Neural cell (in vitro differentiated cells): Measurements from ENCODE around the gene CCDC86. TPM values are rescaled to one million over a fixed set of nuclear protein-coding genes. Genes with fewer than 3 reads are reported as not detected.

ENCODE experiments used
- H2AFZ ChIP-seq: fragments of 200-600, 300-800 bp; sonication (generic), shearing (Covaris generic); 2 replicates; pipeline ENCODE4 v1.6.0; 2014; ENCODE audit warnings: low read depth, mild to moderate bottlenecking, antibody characterized with exemption, low read length, moderate library complexity
- H3F3A ChIP-seq: fragments of 200-600 bp; shearing (Covaris generic); 2 replicates; pipeline ENCODE4 v1.6.1; 2016; ENCODE audit warnings: mild to moderate bottlenecking, moderate library complexity, mixed read lengths, antibody characterized with exemption, low read length; ENCODE audit not compliant: insufficient read depth, poor library complexity, severe bottlenecking
- H3K27ac ChIP-seq: fragments of 200-600, 300-800 bp; sonication (generic), shearing (Covaris generic); 2 replicates; pipeline ENCODE4 v1.5.1; 2014; ENCODE audit warnings: mild to moderate bottlenecking, low read length, moderate library complexity
- H3K27me3 ChIP-seq: fragments of 300-800, 200-600 bp; sonication (generic), shearing (Covaris generic); 2 replicates; pipeline ENCODE4 v1.6.0; 2014; ENCODE audit warnings: mild to moderate bottlenecking, low read depth, low read length, moderate library complexity; ENCODE audit not compliant: insufficient read depth
- H3K36me3 ChIP-seq: fragments of 300-800, 200-600 bp; sonication (generic), shearing (Covaris generic); 2 replicates; pipeline ENCODE4 v1.5.1; 2014; ENCODE audit warnings: mild to moderate bottlenecking, antibody characterized with exemption, low read length, moderate library complexity; ENCODE audit not compliant: insufficient read depth
- H3K4me2 ChIP-seq: fragments of 300-800, 200-600 bp; sonication (generic), shearing (Covaris generic); 2 replicates; pipeline ENCODE4 v1.6.0; 2014; ENCODE audit warnings: mild to moderate bottlenecking, low read length
- H3K4me3 ChIP-seq: fragments of 300-800, 200-600 bp; sonication (generic), shearing (Covaris generic); 2 replicates; pipeline ENCODE4 v1.5.1; 2014; ENCODE audit warnings: mild to moderate bottlenecking, low read length, moderate library complexity
- H3K79me2 ChIP-seq: fragments of 200-600 bp; shearing (Covaris generic); replicated peaks from 2 replicates; pipeline ENCODE4 v1.6.0; 2014; ENCODE audit warnings: mild to moderate bottlenecking, low read length, moderate library complexity; ENCODE audit not compliant: insufficient read depth
- H3K9ac ChIP-seq: fragments of 300-800, 200-600 bp; sonication (generic), shearing (Covaris generic); 2 replicates; pipeline ENCODE4 v1.6.1; 2016; ENCODE audit warnings: mild to moderate bottlenecking, low read length, mixed read lengths
- H3K9me2 ChIP-seq: fragments of 200-600 bp; shearing (Covaris generic); 2 replicates; pipeline ENCODE4 v1.6.1; 2016; ENCODE audit warnings: mild to moderate bottlenecking, low read length, mixed read lengths; ENCODE audit not compliant: insufficient read depth
- H3K9me3 ChIP-seq: fragments of 200-600, 300-800 bp; sonication (generic), shearing (Covaris generic); 2 replicates; pipeline ENCODE4 v1.6.1; 2016; ENCODE audit warnings: mild to moderate bottlenecking, mixed run types, low read length, moderate library complexity, mixed read lengths
- H4K20me1 ChIP-seq: fragments of 200-600 bp; shearing (Covaris generic); 2 replicates; pipeline ENCODE4 v1.6.1; 2016; ENCODE audit warnings: mild to moderate bottlenecking, mixed run types; ENCODE audit not compliant: insufficient read depth
- EP300 ChIP-seq: fragments of 450-650 bp; conservative IDR thresholded peaks from 2 replicates; pipeline ENCODE4 v1.6.1; 2014; ENCODE audit warnings: antibody characterized with exemption, mild to moderate bottlenecking, moderate library complexity; ENCODE audit not compliant: poor library complexity, severe bottlenecking
- EZH2 ChIP-seq: fragments of 200-600, 300-800 bp; shearing (Covaris generic), sonication (generic); IDR thresholded peaks from 2 replicates; pipeline ENCODE4 v1.6.1; 2014; ENCODE audit warnings: antibody characterized with exemption, low read length, borderline replicate concordance, mild to moderate bottlenecking; ENCODE audit not compliant: insufficient read depth, poor library complexity, severe bottlenecking
- MXI1 ChIP-seq: fragments of 450-650 bp; conservative IDR thresholded peaks from 2 replicates; pipeline ENCODE4 v1.6.1; 2014; ENCODE audit warnings: antibody characterized with exemption, mild to moderate bottlenecking; ENCODE audit not compliant: poor library complexity, severe bottlenecking
- POLR2AphosphoS5 ChIP-seq: IDR thresholded peaks from 2 replicates; pipeline ENCODE4 v1.6.1; 2012
- RAD21 ChIP-seq: fragments of 450-650 bp; conservative IDR thresholded peaks from 2 replicates; pipeline ENCODE4 v1.6.1; 2014; ENCODE audit warnings: antibody characterized with exemption, mild to moderate bottlenecking, moderate library complexity
- SMC3 ChIP-seq: fragments of 450-650 bp; conservative IDR thresholded peaks from 2 replicates; pipeline ENCODE4 v1.6.1; 2014; ENCODE audit warnings: antibody characterized with exemption, mild to moderate bottlenecking, moderate library complexity; ENCODE audit not compliant: poor library complexity
- TAF1 ChIP-seq: IDR thresholded peaks from 2 replicates; pipeline ENCODE4 v1.6.1; 2012; ENCODE audit warnings: low read depth
- polyA plus RNA-seq: library from polyadenylated mRNA; depleted of rRNA; stranded (reverse); fragments of >200 nt; gene quantifications from 2 replicates; pipeline ENCODE4 v1.2.3, GENCODE V29; 2014
- TF ChIP-seq, protein P1 (sequence below): fragments of 450-650 bp; IDR thresholded peaks from 2 replicates; pipeline ENCODE4 v1.5.1; 2014; ENCODE audit warnings: antibody characterized with exemption, mild to moderate bottlenecking, moderate library complexity; ENCODE audit not compliant: poor library complexity, severe bottlenecking
- TF ChIP-seq, protein P2 (sequence below): IDR thresholded peaks from 2 replicates; pipeline ENCODE4 v1.6.1; 2012; ENCODE audit warnings: borderline replicate concordance

The CCDC86 gene
- polyA plus RNA-seq, 1 donor from 2014 or later, result 0.16 TPM

DNA sequence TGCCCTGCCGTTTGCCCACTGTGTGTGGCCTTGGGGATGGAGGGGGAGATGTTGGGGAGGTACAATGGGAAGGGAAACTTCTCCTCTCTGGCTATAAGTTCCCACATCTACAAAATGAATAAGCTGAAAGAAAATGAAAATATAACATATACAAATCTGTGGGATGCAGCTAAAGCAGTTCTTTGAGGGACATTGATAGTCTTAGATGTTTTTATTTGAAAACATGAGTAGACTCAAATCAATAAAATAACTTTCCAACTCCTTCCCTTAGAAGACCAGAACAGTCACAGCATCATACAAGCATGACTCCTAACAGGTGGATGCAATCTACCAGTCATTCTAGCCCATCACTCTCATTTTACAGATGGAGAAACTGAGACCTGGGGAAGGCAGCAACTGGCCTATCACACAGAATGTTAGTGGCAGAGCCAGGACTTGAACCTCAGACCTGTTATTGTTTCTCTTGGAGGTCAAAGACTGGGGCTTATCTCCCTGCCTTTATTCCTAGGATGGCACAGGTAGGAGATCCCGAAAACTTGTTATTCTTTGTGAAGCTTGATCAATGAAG is 25.2 kb upstream of the CCDC86 start:
- Histone ChIP-seq H3K36me3 (no peaks in the 10 kb centered on the region), H3K79me2 (no peaks in the 10 kb centered on the region), H3K9ac (no peak overlapping the region), H3K27me3 (no peaks in the 10 kb centered on the region), H3F3A (no peaks in the 10 kb centered on the region), H3K27ac (no peak overlapping the region), H4K20me1 (no peaks in the 10 kb centered on the region), H3K9me2 (no peaks in the 10 kb centered on the region), H3K4me2 (no peak overlapping the region), H3K9me3 (peaks cover 7% of the 10 kb centered on the region), H2AFZ (no peak overlapping the region), H3K4me3 (no peak overlapping the region)
- TF ChIP-seq TAF1 (no peak), SMC3 (no peak), MXI1 (no peak), EP300 (no peak), RAD21 (no peak), POLR2AphosphoS5 (no peak), EZH2 (no peak)
- TF ChIP-seq, protein P1, sequence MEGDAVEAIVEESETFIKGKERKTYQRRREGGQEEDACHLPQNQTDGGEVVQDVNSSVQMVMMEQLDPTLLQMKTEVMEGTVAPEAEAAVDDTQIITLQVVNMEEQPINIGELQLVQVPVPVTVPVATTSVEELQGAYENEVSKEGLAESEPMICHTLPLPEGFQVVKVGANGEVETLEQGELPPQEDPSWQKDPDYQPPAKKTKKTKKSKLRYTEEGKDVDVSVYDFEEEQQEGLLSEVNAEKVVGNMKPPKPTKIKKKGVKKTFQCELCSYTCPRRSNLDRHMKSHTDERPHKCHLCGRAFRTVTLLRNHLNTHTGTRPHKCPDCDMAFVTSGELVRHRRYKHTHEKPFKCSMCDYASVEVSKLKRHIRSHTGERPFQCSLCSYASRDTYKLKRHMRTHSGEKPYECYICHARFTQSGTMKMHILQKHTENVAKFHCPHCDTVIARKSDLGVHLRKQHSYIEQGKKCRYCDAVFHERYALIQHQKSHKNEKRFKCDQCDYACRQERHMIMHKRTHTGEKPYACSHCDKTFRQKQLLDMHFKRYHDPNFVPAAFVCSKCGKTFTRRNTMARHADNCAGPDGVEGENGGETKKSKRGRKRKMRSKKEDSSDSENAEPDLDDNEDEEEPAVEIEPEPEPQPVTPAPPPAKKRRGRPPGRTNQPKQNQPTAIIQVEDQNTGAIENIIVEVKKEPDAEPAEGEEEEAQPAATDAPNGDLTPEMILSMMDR, result no peak
- TF ChIP-seq, protein P2, sequence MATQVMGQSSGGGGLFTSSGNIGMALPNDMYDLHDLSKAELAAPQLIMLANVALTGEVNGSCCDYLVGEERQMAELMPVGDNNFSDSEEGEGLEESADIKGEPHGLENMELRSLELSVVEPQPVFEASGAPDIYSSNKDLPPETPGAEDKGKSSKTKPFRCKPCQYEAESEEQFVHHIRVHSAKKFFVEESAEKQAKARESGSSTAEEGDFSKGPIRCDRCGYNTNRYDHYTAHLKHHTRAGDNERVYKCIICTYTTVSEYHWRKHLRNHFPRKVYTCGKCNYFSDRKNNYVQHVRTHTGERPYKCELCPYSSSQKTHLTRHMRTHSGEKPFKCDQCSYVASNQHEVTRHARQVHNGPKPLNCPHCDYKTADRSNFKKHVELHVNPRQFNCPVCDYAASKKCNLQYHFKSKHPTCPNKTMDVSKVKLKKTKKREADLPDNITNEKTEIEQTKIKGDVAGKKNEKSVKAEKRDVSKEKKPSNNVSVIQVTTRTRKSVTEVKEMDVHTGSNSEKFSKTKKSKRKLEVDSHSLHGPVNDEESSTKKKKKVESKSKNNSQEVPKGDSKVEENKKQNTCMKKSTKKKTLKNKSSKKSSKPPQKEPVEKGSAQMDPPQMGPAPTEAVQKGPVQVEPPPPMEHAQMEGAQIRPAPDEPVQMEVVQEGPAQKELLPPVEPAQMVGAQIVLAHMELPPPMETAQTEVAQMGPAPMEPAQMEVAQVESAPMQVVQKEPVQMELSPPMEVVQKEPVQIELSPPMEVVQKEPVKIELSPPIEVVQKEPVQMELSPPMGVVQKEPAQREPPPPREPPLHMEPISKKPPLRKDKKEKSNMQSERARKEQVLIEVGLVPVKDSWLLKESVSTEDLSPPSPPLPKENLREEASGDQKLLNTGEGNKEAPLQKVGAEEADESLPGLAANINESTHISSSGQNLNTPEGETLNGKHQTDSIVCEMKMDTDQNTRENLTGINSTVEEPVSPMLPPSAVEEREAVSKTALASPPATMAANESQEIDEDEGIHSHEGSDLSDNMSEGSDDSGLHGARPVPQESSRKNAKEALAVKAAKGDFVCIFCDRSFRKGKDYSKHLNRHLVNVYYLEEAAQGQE, result no peak

- H3K4me2 ChIP-seq, result no peak overlapping the region
- H3K27ac ChIP-seq, result no peak overlapping the region
- no peaks in the 10 kb centered on the region for H4K20me1 ChIP-seq
- H3K27me3 ChIP-seq, result no peaks in the 10 kb centered on the region
- H3K79me2 ChIP-seq, result no peaks in the 10 kb centered on the region
- no peaks in the 10 kb centered on the region for H3K36me3 ChIP-seq
- H3K9ac ChIP-seq, result no peak overlapping the region
- no peaks in the 10 kb centered on the region for H3K9me2 ChIP-seq
- H3K9me3 ChIP-seq, result peaks cover 7% of the 10 kb centered on the region
- no peaks in the 10 kb centered on the region for H3F3A ChIP-seq
- no peak for TF ChIP-seq POLR2AphosphoS5
- no peak for TF ChIP-seq MXI1
- TF ChIP-seq SMC3, result no peak
- TF ChIP-seq EP300, result no peak
- TF ChIP-seq, protein P1, result no peak
- TF ChIP-seq, protein P2, result no peak
- TF ChIP-seq TAF1, result no peak
- TF ChIP-seq EZH2, result no peak
- TF ChIP-seq RAD21, result no peak
- H2AFZ ChIP-seq, result no peak overlapping the region
- no peak overlapping the region for H3K4me3 ChIP-seq
These were observed 23.9 kb upstream of the CCDC86 start for GRCh38 chr11:60818057-60818456.
